Large intestine (tissue), 3 donors: ENCODE results near the gene PCDHAC2. TPM values are rescaled to one million over a fixed set of nuclear protein-coding genes. Genes with fewer than 3 reads are reported as not detected.

ENCODE experiments used
- DNase-seq, 2 donors: peaks; one replicate each; pipeline versions ENCODE4 v3.0.0 to v3.0.0-alpha.2; 2013
- H3K27ac ChIP-seq: one replicate; pipeline ENCODE4 v1.5.1; 2013; ENCODE audit warnings: low read length
- H3K27me3 ChIP-seq: 2 replicates; pipeline ENCODE4 v1.6.1; 2013; ENCODE audit warnings: low read length; ENCODE audit not compliant: control insufficient read depth, insufficient read depth
- H3K36me3 ChIP-seq: 2 replicates; pipeline ENCODE4 v1.6.1; 2013; ENCODE audit warnings: low read length; ENCODE audit not compliant: control insufficient read depth, insufficient read depth
- H3K4me1 ChIP-seq: one replicate; pipeline ENCODE4 v1.6.1; 2013; ENCODE audit warnings: low read length; ENCODE audit not compliant: control insufficient read depth, insufficient read depth
- H3K4me3 ChIP-seq: one replicate; pipeline ENCODE4 v1.5.1; 2013; ENCODE audit warnings: low read length
- H3K9me3 ChIP-seq: one replicate; pipeline ENCODE4 v1.6.1; 2013; ENCODE audit warnings: mild to moderate bottlenecking, low read depth, low read length, moderate library complexity; ENCODE audit not compliant: control insufficient read depth
- WGBS: methylation state at CpG from one replicate; pipeline ENCODE4 v1.1.5; 2013; ENCODE audit warnings: low lambda C conversion rate; ENCODE audit not compliant: insufficient coverage; 5-methylcytosine and 5-hydroxymethylcytosine counted together
- polyA plus RNA-seq: library from polyadenylated mRNA; unstranded; fragments of 120-200 nt; gene quantifications from one replicate; pipeline ENCODE4 v1.2.1, GENCODE V29; 2013

Gene PCDHAC2
- polyA plus RNA-seq, 1 donor: 2.4 TPM

- Histone ChIP-seq H3K4me3 (no peak overlapping the region), H3K9me3 (no peaks in the 10 kb centered on the region), H3K27me3 (peaks cover 14% of the 10 kb centered on the region), H3K4me1 (no peaks in the 10 kb centered on the region), H3K36me3 (no peaks in the 10 kb centered on the region), H3K27ac (no peak overlapping the region)
- WGBS: no CpG with 5 or more reads among the region's 3 CpGs
- no peak for DNase-seq
Measured at GRCh38 chr5:141003031-141003430, 36.8 kb downstream of the PCDHAC2 start.

DNA sequence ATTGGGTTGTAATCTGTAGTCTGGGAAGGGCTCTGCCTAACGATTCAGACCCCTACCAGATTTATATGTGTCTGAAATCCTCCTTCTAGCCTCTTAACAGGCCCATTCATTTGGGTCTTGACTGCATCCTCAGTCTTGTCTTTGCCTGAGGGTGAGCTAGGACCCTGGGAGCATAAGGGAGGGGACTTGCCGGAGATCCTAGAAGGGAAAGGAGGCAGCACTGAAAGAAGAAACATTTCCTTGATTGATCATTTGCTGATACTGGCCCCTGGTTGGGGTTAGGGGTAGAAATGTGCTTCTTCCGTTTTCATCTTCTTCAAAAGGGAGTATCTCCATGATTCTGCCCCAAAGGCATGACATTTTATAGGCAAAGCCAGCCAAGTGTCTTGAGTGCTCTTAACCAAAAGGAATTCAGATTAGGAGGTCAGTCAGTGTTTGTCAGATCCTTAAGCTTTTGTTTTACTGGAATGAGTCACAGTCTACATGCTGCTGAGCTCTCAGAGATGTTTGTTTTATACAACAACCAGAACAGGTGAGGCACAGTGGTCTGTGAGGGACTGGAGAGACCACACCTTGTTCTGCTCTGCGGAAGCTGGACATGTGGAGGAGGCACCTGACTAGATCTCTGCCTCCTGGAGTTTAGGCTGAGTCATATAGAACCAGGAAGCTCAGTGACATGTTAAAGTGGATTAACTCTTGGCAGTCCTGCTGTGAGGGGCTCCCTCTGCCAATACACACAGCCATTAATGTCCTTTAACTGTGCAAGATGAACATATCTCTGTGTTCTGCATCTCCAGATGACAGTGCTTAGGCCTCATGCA is 37.7 kb downstream of the PCDHAC2 start:
- H3K27ac ChIP-seq: no peak overlapping the region

GRCh38 chr5:141007791-141008190 is 41.5 kb downstream of the PCDHAC2 start:
- H3K4me3 ChIP-seq: no peak overlapping the region
- no peaks in the 10 kb centered on the region for H3K36me3 ChIP-seq
- H3K4me1 ChIP-seq: no peaks in the 10 kb centered on the region
- no peak for DNase-seq
- peaks cover 2% of the 10 kb centered on the region for H3K27me3 ChIP-seq
- H3K9me3 ChIP-seq: no peaks in the 10 kb centered on the region
- no peak overlapping the region for H3K27ac ChIP-seq

More for the DNA sequence above, 37.7 kb downstream of the PCDHAC2 start:
- no peaks in the 10 kb centered on the region for H3K36me3 ChIP-seq
- no peaks in the 10 kb centered on the region for H3K4me1 ChIP-seq
- no peaks in the 10 kb centered on the region for H3K9me3 ChIP-seq
- DNase-seq: no peak
- WGBS: no CpG with 5 or more reads among the region's 4 CpGs
- no peak overlapping the region for H3K4me3 ChIP-seq
- H3K27me3 ChIP-seq: peaks cover 14% of the 10 kb centered on the region

GRCh38 chr5:141010047-141010793 is 43.9 kb downstream of the PCDHAC2 start:
- WGBS: 20% methylated on average over 1 of the region's 12 CpGs
- no peak overlapping the region for H3K4me3 ChIP-seq
- no peaks in the 10 kb centered on the region for H3K4me1 ChIP-seq

GRCh38 chr5:141017943-141018342 is 51.7 kb downstream of the PCDHAC2 start:
- Histone ChIP-seq H3K27me3 (no peaks in the 10 kb centered on the region), H3K4me3 (no peak overlapping the region), H3K9me3 (no peaks in the 10 kb centered on the region), H3K4me1 (no peaks in the 10 kb centered on the region), H3K36me3 (no peaks in the 10 kb centered on the region), H3K27ac (no peak overlapping the region)
- DNase-seq: no peak

More at GRCh38 chr5:141010047-141010793, 43.9 kb downstream of the PCDHAC2 start:
- no peaks in the 10 kb centered on the region for H3K9me3 ChIP-seq
- no peak overlapping the region for H3K27ac ChIP-seq
- H3K27me3 ChIP-seq: no peaks in the 10 kb centered on the region
- H3K36me3 ChIP-seq: no peaks in the 10 kb centered on the region
- no peak for DNase-seq

Other genes starting within 250 kb of the PCDHAC2 start
- 0.55 TPM for gene PCDHA1, start 180.3 kb upstream of the PCDHAC2 start, polyA plus RNA-seq
- gene PCDHA2, start 171.6 kb upstream of the PCDHAC2 start, polyA plus RNA-seq: 0.81 TPM
- 0.85 TPM for gene PCDHA3, start 165.4 kb upstream of the PCDHAC2 start, polyA plus RNA-seq
- 1.3 TPM for gene PCDHA4, start 159.4 kb upstream of the PCDHAC2 start, polyA plus RNA-seq
- gene PCDHA5, start 144.9 kb upstream of the PCDHAC2 start, polyA plus RNA-seq: 0.46 TPM
- 0.85 TPM for gene PCDHA6, start 138.5 kb upstream of the PCDHAC2 start, polyA plus RNA-seq
- 0.31 TPM for gene PCDHA7, start 132.2 kb upstream of the PCDHAC2 start, polyA plus RNA-seq
- gene PCDHA8, start 125.3 kb upstream of the PCDHAC2 start, polyA plus RNA-seq: 0.43 TPM
- 0.24 TPM for gene PCDHA9, start 118.1 kb upstream of the PCDHAC2 start, polyA plus RNA-seq
- 1.1 TPM for gene PCDHA10, start 110.6 kb upstream of the PCDHAC2 start, polyA plus RNA-seq
- gene PCDHA11, start 97.5 kb upstream of the PCDHAC2 start, polyA plus RNA-seq: 1.3 TPM
- 0.48 TPM for gene PCDHA12, start 91.2 kb upstream of the PCDHAC2 start, polyA plus RNA-seq
- gene PCDHA13, start 84.4 kb upstream of the PCDHAC2 start, polyA plus RNA-seq: 0.72 TPM
- gene PCDHAC1, start 40.2 kb upstream of the PCDHAC2 start, polyA plus RNA-seq: 1.2 TPM
- 0.31 TPM for gene PCDHB1, start 84.9 kb downstream of the PCDHAC2 start, polyA plus RNA-seq
- gene PCDHB2, start 128.1 kb downstream of the PCDHAC2 start, polyA plus RNA-seq: 1.7 TPM
- gene PCDHB3, start 134.0 kb downstream of the PCDHAC2 start, polyA plus RNA-seq: 1.1 TPM
- 1.6 TPM for gene PCDHB4, start 155.3 kb downstream of the PCDHAC2 start, polyA plus RNA-seq
- 2.1 TPM for gene PCDHB5, start 168.7 kb downstream of the PCDHAC2 start, polyA plus RNA-seq
- gene PCDHB6, start 183.6 kb downstream of the PCDHAC2 start, polyA plus RNA-seq: 0.96 TPM
- 1.3 TPM for gene PCDHB7, start 206.2 kb downstream of the PCDHAC2 start, polyA plus RNA-seq
- gene PCDHB8, start 211.3 kb downstream of the PCDHAC2 start, polyA plus RNA-seq: 0.67 TPM
- 1.1 TPM for gene PCDHB16, start 215.9 kb downstream of the PCDHAC2 start, polyA plus RNA-seq
- 0.73 TPM for gene PCDHB9, start 220.7 kb downstream of the PCDHAC2 start, polyA plus RNA-seq
- 2.9 TPM for gene PCDHB10, start 225.9 kb downstream of the PCDHAC2 start, polyA plus RNA-seq
- gene PCDHB11, start 233.2 kb downstream of the PCDHAC2 start, polyA plus RNA-seq: 1.1 TPM
- gene PCDHB12, start 242.2 kb downstream of the PCDHAC2 start, polyA plus RNA-seq: 1.2 TPM
- 1.4 TPM for gene PCDHB13, start 247.4 kb downstream of the PCDHAC2 start, polyA plus RNA-seq